AML-193 (cell line): ENCODE data around the gene CLRN1.
A peak's percentile ranks its signal among the peaks of the same experiment; 100 is the strongest.

Source experiments
- DNase-seq, 2 experiments: peaks; one replicate each; lab custom pipeline; 2025; lab: John Stamatoyannopoulos, UW

CLRN1 gene

GRCh38 chr3:150920236-150920635 is 52.3 kb downstream of the CLRN1 start:
- no peak for DNase-seq

DNA sequence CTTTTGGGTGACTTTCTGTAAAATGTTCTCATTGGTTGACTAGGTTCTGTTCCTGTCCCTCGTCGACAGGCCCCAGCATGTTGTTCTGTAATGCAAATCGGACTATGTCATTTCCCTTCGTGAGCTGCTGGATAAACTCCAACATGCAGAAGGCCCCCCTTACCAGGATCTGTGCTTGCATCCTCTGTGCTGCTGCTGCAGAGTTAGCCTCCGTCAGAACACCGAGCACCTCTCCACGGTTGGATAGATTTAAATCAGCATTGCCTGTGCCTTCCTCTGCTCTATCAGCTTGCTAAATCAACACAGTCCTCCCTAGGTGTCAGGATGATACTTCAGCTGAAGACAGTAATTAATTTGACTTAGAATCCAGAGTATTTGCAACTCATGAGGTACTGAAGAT is 54.6 kb downstream of the CLRN1 start:
- DNase-seq: no peak

- DNase-seq: no peak
Measured at GRCh38 chr3:150913133-150913922, 59.2 kb downstream of the CLRN1 start.

DNA sequence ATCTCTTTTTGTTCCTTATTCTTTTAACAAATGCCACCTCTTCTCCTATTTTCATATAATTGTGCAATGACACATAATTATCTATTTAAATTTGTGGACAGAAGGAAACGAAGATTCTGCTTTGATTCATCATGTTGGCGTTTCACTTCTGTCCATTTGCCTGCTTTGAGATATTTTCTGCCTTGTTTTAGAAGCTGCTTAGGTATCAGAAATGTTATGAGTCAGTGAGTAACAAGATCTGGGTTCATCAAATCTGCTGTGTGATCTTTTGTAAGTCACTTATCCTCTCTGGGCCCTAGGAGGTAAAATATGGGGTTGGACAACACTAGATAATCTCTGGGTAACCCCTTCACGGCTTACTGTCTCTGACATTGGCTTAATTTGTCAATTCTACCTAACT is 60.0 kb downstream of the CLRN1 start:
- DNase-seq: no peak

- no peak for DNase-seq
Measured at GRCh38 chr3:150911771-150912170, 60.8 kb downstream of the CLRN1 start.

- no peak for DNase-seq
Measured at GRCh38 chr3:150906461-150906860, 66.1 kb downstream of the CLRN1 start.

GRCh38 chr3:150905746-150906145 is 66.8 kb downstream of the CLRN1 start:
- no peak for DNase-seq

DNA sequence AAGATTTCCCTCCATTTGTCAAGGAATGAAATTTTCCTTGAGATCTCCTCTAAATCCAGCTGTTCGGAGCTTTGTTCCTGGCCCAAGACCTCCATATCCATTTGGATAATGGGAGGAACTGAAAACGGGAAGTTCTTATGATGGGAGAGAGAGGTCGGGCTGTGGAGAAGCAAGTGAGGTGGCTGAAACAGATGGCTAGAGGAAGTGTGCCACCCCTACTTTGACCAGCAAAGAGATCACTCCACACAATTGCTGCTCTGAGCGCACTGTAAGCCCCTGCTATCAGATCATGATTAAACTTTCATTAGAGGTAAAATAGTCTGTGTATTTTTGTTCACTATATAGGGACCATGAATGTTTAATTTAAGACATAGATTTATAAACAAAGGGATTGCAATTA is 67.2 kb downstream of the CLRN1 start, which contains the start of gene MINDY4B:
Gene MINDY4B, minus strand, starts transcription at position 101 of the 400 bp plus-strand sequence. Its CDS starts 0 bp downstream, at position 101.
- DNase-seq: no peak

DNA sequence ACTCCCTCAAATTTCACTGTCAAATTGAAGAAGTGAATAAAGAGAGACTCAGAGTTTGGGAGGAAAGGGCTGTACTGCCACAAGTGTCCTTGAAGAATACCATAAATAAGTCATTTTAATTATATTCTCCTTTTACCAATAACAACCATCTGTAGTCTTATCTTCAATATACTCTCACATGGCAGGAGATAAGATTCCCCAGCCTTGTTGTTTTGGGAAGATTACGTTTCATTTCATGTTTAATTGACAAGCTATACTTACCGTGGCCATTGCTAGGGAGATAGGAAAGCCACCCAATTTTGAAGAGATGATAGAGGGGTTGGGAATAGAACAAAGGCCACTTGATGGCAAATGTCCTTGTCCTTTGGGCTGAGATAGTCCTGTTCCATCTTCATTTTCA is 69.5 kb downstream of the CLRN1 start:
- no peak for DNase-seq

DNA sequence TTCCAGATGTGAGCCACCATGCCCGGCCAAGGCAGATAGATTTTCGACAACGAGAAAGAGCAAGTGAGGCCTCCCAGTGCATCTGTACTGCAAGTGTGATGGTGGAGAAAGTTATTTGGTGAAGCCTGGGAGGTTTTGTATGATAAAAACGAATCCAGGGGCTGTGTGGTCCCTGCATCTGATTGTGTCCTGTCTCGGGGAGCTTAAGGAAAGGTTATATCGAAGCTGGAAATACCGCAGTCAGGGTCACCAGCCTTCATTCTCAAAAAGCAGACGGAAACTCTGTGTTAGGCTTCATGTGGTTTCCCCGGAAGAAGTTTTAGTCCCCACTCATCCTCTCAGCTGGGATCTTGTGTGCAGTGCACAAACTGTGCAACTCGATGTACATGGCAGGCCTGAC is 70.7 kb downstream of the CLRN1 start:
- no peak for DNase-seq

DNA sequence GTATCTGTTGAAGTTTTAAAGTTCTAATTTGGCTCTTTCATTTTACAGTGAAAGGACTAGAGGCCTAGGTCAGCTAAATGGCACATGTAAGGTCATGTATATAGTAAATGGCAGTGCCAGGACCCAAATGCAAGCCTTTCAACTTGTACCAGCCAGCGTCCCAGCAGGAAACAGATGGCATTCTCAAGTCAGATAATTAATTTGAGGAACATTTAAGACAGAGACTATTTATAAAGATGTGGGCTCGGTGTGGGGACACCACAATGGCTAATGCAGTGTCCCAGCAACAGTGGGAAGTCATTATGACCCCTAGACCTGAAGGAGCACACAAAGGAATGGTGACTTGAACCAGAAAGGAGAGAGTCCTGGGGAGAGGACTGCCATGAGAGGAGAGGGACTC is 73.4 kb downstream of the CLRN1 start:
- DNase-seq: peak; percentile 34 to 43

GRCh38 chr3:150898046-150898754 is 74.3 kb downstream of the CLRN1 start:
- no peak for DNase-seq

- DNase-seq: no peak
Measured at GRCh38 chr3:150897592-150897991, 74.9 kb downstream of the CLRN1 start.

DNA sequence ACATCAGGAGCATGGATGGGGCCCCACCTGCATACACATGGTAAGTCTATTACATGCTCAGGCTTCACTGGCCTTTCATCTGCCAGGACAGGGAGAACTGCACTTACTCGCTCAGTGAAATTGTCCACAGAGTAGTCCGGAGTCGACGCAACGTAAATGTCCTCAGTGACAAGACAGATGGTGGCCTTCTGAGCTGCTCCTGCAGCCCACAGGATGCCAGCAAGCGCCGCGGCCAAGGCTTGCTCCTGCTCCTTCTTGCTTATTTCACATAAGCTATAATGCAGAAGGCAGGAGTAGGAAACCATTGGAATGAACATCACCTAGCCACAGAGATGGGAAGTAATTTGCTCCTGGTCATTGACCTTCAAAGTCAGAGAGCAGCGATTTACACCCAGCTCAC is 81.7 kb downstream of the CLRN1 start:
- DNase-seq: no peak

DNA sequence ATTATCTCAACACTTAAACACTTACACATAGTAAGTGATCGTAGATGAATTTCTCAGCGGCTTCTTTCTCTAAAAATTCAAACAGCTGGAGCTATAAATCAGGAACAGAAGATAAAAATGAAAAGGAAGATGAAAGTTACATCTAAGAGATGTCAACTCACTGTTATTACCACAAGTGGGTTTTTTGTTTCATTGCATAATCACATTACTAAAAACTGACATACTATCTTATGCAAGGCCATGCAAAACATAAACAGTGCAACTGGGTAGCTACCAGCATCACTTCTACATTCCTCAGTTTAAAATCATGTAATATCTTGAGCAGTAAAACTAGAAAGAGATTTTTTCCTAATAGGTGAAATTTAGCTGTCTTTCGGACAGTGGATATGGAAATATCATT is 82.2 kb downstream of the CLRN1 start:
- DNase-seq: peak; percentile 90 to 93

GRCh38 chr3:150889106-150889505 is 83.4 kb downstream of the CLRN1 start:
- DNase-seq: no peak

- no peak for DNase-seq
Measured at GRCh38 chr3:150887031-150887430, 85.5 kb downstream of the CLRN1 start.

DNA sequence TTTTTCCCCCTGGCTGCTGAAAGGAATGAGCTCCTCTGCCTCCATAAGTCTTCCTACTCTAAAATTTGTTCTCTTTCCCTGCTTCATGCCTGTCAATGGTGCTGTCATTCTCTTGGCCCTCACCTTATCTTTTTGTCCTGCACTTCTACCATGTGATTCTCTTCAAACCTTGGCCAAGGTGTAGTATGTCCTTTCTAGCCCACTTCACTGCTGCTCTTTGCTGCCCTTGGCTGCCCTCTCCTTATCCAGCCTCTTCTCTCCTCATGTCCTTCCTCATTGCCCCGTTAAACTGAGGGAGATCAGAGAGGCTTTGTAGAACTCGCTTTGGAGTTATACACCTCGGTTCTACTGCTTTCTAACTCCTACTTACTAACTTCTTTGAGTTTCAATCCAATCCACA is 87.0 kb downstream of the CLRN1 start:
- no peak for DNase-seq

DNA sequence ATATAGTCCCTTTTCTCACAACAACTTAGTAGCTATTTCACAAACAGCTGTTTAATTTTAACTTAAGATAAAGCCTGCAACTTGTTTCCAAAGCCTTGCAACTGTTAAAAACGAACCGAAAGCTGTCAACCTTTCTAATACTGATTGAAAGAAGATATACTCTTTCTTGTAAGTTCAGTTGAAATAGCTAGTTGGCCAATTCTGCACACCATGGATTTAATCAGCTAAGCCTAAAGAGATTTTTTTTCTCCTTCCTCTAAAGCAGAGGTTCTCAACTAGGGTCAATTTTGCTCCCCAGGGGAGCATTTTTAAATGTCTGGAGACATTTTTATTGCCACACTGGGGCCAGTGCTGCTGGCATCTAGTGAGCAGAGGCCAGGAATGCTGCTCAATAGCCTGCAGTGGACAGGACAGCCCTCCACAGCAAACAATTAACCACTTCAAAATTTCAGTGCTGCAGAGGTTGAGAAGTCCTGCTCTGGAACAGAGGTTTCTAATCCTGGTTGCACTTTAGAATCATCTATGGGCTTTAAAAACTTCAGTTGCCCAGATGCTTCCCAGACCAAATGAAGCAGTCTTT is 93.4 kb downstream of the CLRN1 start:
- no peak for DNase-seq

DNA sequence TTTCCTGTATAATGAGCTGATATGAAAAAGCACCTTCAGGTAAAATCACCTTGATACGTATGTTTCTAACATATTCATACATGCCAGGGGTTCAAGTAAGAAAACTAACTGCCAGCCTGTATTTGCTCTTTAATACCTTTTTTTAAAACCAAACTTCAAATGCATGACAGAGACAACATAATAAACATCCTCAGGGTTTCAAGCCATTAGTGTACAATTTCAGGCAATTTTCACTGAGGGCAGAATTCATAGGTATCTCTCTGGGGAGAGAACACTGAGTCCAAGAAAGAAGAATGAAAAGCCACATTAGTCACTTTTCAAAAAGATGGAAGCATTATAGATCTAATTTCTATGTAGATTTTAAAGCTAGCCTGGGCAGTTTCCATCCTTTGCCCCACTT is 94.2 kb downstream of the CLRN1 start:
- DNase-seq: no peak

- DNase-seq: peak; percentile 31 to 52
Measured at GRCh38 chr3:150877303-150877702, 95.2 kb downstream of the CLRN1 start.

- no peak for DNase-seq
Measured at GRCh38 chr3:150876611-150877265, 95.8 kb downstream of the CLRN1 start.
